OCI-LY3 (cell line): Measurements from ENCODE around the gene MED12L.

Experiments used
- H2AFZ ChIP-seq: fragments of 200-600, 300-600 bp; shearing (Covaris generic); 2 replicates; pipeline ENCODE4 v1.6.0; 2014; ENCODE audit warnings: antibody characterized with exemption, low read depth, low read length
- H3K27ac ChIP-seq: fragments of 200-600, 300-600 bp; sonication (generic); 2 replicates; pipeline ENCODE4 v1.5.1; 2014; ENCODE audit warnings: mild to moderate bottlenecking, low read length, moderate library complexity, mixed read lengths
- H3K27me3 ChIP-seq: fragments of 200-600, 300-600 bp; sonication (generic); 2 replicates; pipeline ENCODE4 v1.6.1; 2014; ENCODE audit warnings: low read depth, low read length, mixed read lengths
- H3K36me3 ChIP-seq: fragments of 200-600, 300-600 bp; sonication (generic); replicated peaks from 2 replicates; pipeline ENCODE3; 2014; ENCODE audit warnings: low read depth, low read length, mixed read lengths
- H3K4me1 ChIP-seq: fragments of 300-600, 200-600 bp; sonication (generic); 2 replicates; pipeline ENCODE4 v1.6.1; 2014; ENCODE audit warnings: low read length, mixed read lengths
- H3K4me2 ChIP-seq: fragments of 200-600, 300-600 bp; sonication (generic); 2 replicates; pipeline ENCODE4 v1.6.1; 2014; ENCODE audit warnings: low read length, mixed read lengths
- H3K4me3 ChIP-seq: fragments of 300-600, 200-600 bp; sonication (generic); 2 replicates; pipeline ENCODE4 v1.5.1; 2014; ENCODE audit warnings: antibody characterized with exemption, mild to moderate bottlenecking, low read length, moderate library complexity
- H3K79me2 ChIP-seq: fragments of 300-600, 200-600 bp; shearing (Covaris generic); 2 replicates; pipeline ENCODE4 v1.6.1; 2014; ENCODE audit warnings: mild to moderate bottlenecking, low read length, mixed read lengths
- H3K9ac ChIP-seq: fragments of 300-600, 200-600 bp; shearing (Covaris generic); 2 replicates; pipeline ENCODE4 v1.6.0; 2014; ENCODE audit warnings: mild to moderate bottlenecking, low read length, moderate library complexity
- H3K9me3 ChIP-seq: fragments of 200-600, 300-600 bp; shearing (Covaris generic); 2 replicates; pipeline ENCODE4 v1.6.1; 2014; ENCODE audit warnings: low read length, mixed read lengths; ENCODE audit not compliant: insufficient read depth
- H4K20me1 ChIP-seq: fragments of 200-600, 300-600 bp; sonication (generic); 2 replicates; pipeline ENCODE4 v1.6.1; 2016; ENCODE audit warnings: low read length, mixed read lengths; ENCODE audit not compliant: insufficient read depth
- EZH2phosphoT487 ChIP-seq: fragments of 200-600 bp; shearing (Covaris generic); IDR thresholded peaks from 2 replicates; pipeline ENCODE4 v1.6.1; 2018; ENCODE audit warnings: antibody characterized with exemption, mixed run types, low read depth
- TF ChIP-seq, protein P1 (sequence below): fragments of 200-600, 300-600 bp; sonication (generic); IDR thresholded peaks from 2 replicates; pipeline ENCODE4 v1.5.1; 2014; ENCODE audit warnings: antibody characterized with exemption, low read length, low read depth

Gene MED12L

GRCh38 chr3:151204530-151205402, 119.3 kb downstream of the MED12L start:
- no peaks in the 10 kb centered on the region for H3K79me2 ChIP-seq
- H3K4me1 ChIP-seq, result peaks cover 36% of the 10 kb centered on the region
- H4K20me1 ChIP-seq, result no peaks in the 10 kb centered on the region
- H3K4me2 ChIP-seq, result peak overlapping the region; percentile 72
- no peaks in the 10 kb centered on the region for H3K9me3 ChIP-seq
- H3K4me3 ChIP-seq, result peak overlapping the region; percentile 5; the same call in 1 of the 2 replicates
- peak overlapping the region; percentile 65; the same call in 1 of the 2 replicates for H2AFZ ChIP-seq
- H3K27me3 ChIP-seq, result no peaks in the 10 kb centered on the region
- TF ChIP-seq, protein P1, sequence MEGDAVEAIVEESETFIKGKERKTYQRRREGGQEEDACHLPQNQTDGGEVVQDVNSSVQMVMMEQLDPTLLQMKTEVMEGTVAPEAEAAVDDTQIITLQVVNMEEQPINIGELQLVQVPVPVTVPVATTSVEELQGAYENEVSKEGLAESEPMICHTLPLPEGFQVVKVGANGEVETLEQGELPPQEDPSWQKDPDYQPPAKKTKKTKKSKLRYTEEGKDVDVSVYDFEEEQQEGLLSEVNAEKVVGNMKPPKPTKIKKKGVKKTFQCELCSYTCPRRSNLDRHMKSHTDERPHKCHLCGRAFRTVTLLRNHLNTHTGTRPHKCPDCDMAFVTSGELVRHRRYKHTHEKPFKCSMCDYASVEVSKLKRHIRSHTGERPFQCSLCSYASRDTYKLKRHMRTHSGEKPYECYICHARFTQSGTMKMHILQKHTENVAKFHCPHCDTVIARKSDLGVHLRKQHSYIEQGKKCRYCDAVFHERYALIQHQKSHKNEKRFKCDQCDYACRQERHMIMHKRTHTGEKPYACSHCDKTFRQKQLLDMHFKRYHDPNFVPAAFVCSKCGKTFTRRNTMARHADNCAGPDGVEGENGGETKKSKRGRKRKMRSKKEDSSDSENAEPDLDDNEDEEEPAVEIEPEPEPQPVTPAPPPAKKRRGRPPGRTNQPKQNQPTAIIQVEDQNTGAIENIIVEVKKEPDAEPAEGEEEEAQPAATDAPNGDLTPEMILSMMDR, result no peak
- TF ChIP-seq EZH2phosphoT487, result no peak
- no peaks in the 10 kb centered on the region for H3K36me3 ChIP-seq
- peak overlapping the region; percentile 21; the same call in 1 of the 2 replicates for H3K9ac ChIP-seq
- H3K27ac ChIP-seq, result peak overlapping the region; percentile 57

DNA sequence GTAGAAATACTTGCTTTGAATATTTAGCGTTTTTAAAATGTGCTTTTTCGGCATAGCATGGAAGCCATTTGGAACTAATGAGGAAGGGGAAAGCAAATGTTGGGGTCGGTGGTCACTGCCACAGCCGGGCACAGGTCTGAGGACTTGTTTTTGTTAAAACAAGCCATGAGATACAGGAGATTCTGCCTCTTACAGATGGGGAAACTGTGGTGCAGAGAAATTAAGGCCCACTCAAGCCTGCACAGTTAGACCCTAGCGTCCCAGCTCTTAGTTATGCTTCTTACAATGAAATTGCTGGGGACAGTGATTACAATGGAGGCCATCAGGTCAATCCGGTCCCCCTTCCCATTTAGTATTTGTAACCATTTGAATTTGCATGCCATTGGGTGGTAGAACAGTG, 120.0 kb downstream of the MED12L start:
- no peaks in the 10 kb centered on the region for H3K9me3 ChIP-seq
- H3K4me2 ChIP-seq, result no peak overlapping the region
- H3K36me3 ChIP-seq, result no peaks in the 10 kb centered on the region
- no peak overlapping the region for H2AFZ ChIP-seq
- peaks cover 40% of the 10 kb centered on the region for H3K4me1 ChIP-seq
- H3K4me3 ChIP-seq, result no peak overlapping the region
- H3K27me3 ChIP-seq, result no peaks in the 10 kb centered on the region
- H4K20me1 ChIP-seq, result no peaks in the 10 kb centered on the region
- H3K79me2 ChIP-seq, result no peaks in the 10 kb centered on the region
- no peak for TF ChIP-seq EZH2phosphoT487
- TF ChIP-seq, protein P1, result no peak
- no peak overlapping the region for H3K9ac ChIP-seq
- no peak overlapping the region for H3K27ac ChIP-seq

- TF ChIP-seq, protein P1, result no peak
- TF ChIP-seq EZH2phosphoT487, result no peak
- H3K4me2 ChIP-seq, result no peak overlapping the region
- no peaks in the 10 kb centered on the region for H3K27me3 ChIP-seq
- no peak overlapping the region for H3K9ac ChIP-seq
- no peaks in the 10 kb centered on the region for H4K20me1 ChIP-seq
- H3K79me2 ChIP-seq, result no peaks in the 10 kb centered on the region
- no peaks in the 10 kb centered on the region for H3K9me3 ChIP-seq
- no peaks in the 10 kb centered on the region for H3K36me3 ChIP-seq
- H2AFZ ChIP-seq, result no peak overlapping the region
- no peak overlapping the region for H3K4me3 ChIP-seq
- H3K4me1 ChIP-seq, result peaks cover 48% of the 10 kb centered on the region
- H3K27ac ChIP-seq, result no peak overlapping the region
Measured at GRCh38 chr3:151206201-151206600, 120.7 kb downstream of the MED12L start.

DNA sequence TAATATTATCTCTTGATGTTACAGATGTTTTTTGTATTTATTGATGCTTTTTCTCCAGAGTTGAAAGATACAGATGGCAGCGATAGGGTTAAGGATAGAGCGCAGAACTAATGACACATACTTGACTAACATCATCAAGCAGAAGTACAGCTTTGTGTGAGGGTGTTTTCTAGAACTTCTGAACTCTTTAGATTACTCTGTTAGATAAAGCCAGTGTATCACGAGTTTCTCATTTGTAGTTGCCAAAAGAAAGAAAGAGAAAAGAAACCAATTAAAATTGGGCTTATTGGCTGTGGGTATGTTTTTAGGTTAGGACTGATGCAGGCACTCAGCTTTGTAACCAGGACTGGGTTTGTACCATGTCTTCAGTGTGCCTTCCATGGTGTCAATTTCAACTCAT, 124.2 kb downstream of the MED12L start:
- H3K79me2 ChIP-seq, result no peaks in the 10 kb centered on the region
- no peaks in the 10 kb centered on the region for H3K27me3 ChIP-seq
- TF ChIP-seq, protein P1, result no peak
- no peak for TF ChIP-seq EZH2phosphoT487
- no peaks in the 10 kb centered on the region for H3K36me3 ChIP-seq
- H3K4me3 ChIP-seq, result no peak overlapping the region
- H3K27ac ChIP-seq, result no peak overlapping the region
- no peaks in the 10 kb centered on the region for H3K9me3 ChIP-seq
- peaks cover 28% of the 10 kb centered on the region for H3K4me1 ChIP-seq
- no peak overlapping the region for H2AFZ ChIP-seq
- H3K4me2 ChIP-seq, result no peak overlapping the region
- H4K20me1 ChIP-seq, result no peaks in the 10 kb centered on the region
- no peak overlapping the region for H3K9ac ChIP-seq
